Suprapubic skin (tissue), 4 donors: Measurements from ENCODE around the gene TCEA2. TPM values are rescaled to one million over a fixed set of nuclear protein-coding genes. Genes with fewer than 3 reads are reported as not detected.

Experiments used
- DNase-seq, 2 donors: peaks; one replicate each; pipeline ENCODE4 v3.0.0-alpha.2; 2019; ENCODE audit warnings: low spot score in 2 of 2
- H3K27ac ChIP-seq: fragments of 200-600 bp; sonication (generic); one replicate; pipeline ENCODE4 v1.5.1; 2019
- H3K27me3 ChIP-seq: fragments of 200-600 bp; sonication (generic); one replicate; pipeline ENCODE4 v1.5.1; 2019
- H3K36me3 ChIP-seq: fragments of 200-600 bp; sonication (generic); one replicate; pipeline ENCODE4 v1.5.1; 2019
- H3K4me1 ChIP-seq: fragments of 200-600 bp; sonication (generic); one replicate; pipeline ENCODE4 v1.5.1; 2019
- H3K4me3 ChIP-seq: fragments of 200-600 bp; sonication (generic); one replicate; pipeline ENCODE4 v1.5.1; 2019; ENCODE audit warnings: mild to moderate bottlenecking
- H3K9me3 ChIP-seq: fragments of 200-600 bp; sonication (generic); one replicate; pipeline ENCODE4 v1.5.1; 2019
- EP300 ChIP-seq: sonication (generic); formaldehyde crosslinking; IDR thresholded peaks from one replicate; pipeline ENCODE4 v1.6.1; 2017; ENCODE audit warnings: antibody characterized with exemption
- POLR2A ChIP-seq, 2 donors: fragments of 450-650 bp; IDR thresholded peaks; one replicate each; pipeline ENCODE4 v1.6.1; 2017; ENCODE audit warnings: antibody characterized with exemption in 2 of 2, mild to moderate bottlenecking in 2 of 2, moderate library complexity in 2 of 2
- POLR2AphosphoS5 ChIP-seq, 3 donors: sonication (generic); formaldehyde crosslinking; IDR thresholded peaks; one replicate each; pipeline ENCODE4 v1.6.1; 2017; ENCODE audit warnings: antibody characterized with exemption in 3 of 3
- WGBS: methylation state at CpG from one replicate; pipeline ENCODE4 v1.1.5; 2018; 5-methylcytosine and 5-hydroxymethylcytosine counted together
- total RNA-seq, 4 donors: library from RNA; depleted of rRNA; stranded (reverse); fragments of >200 nt; gene quantifications; one replicate each; pipeline ENCODE4 v1.1.0, GENCODE V29; 2016
- TF ChIP-seq, protein P1 (sequence below), 2 donors: fragments of 200-600 bp in 1 of 2; fragments of 450-650 bp in 1 of 2; sonication (generic) in 1 of 2; IDR thresholded peaks; one replicate each; pipeline ENCODE4 v1.5.1; 2016 to 2019; ENCODE audit warnings: antibody characterized with exemption in 2 of 2, mild to moderate bottlenecking in 1 of 2, moderate library complexity in 1 of 2

The TCEA2 gene
- total RNA-seq, 4 donors from 2014 or later = 8.6 to 27.9 (median 13.2) TPM

DNA sequence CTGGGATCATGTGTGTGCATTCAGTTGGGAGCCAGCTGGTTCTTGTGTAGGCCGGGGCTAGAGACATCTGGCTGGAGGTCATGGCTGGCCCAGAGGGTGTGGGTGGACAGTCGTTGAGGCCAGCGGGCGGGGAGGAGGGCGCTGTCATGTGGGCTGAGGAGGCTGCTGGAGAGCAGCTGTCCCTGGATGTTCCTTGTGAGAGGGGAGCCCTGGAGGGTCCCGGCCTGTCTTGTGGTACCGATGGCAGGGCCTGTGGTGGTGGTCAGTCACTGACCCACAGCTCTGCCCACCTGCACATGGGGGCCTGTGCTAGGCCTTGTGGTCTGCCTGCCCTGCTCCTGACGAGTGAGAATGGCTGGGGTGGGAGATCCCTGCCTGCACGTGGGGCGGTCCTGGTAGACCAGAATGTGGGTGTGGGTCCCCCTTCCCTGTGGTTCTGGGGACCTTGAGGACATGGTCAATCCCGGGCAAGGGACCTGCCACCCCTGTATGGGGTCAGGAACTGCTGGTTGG is 29.0 kb upstream of the TCEA2 start:
- 81% methylated on average over 3 of the region's 11 CpGs for WGBS
- H3K27me3 ChIP-seq = peaks cover 11% of the 10 kb centered on the region
- no peaks in the 10 kb centered on the region for H3K9me3 ChIP-seq
- no peak overlapping the region for H3K4me3 ChIP-seq
- TF ChIP-seq EP300 = no peak
- no peak for TF ChIP-seq POLR2AphosphoS5 (IDR thresholded peaks at IDR 0.05)
- no peak for TF ChIP-seq POLR2A (IDR thresholded peaks at IDR 0.05)
- TF ChIP-seq, protein P1, sequence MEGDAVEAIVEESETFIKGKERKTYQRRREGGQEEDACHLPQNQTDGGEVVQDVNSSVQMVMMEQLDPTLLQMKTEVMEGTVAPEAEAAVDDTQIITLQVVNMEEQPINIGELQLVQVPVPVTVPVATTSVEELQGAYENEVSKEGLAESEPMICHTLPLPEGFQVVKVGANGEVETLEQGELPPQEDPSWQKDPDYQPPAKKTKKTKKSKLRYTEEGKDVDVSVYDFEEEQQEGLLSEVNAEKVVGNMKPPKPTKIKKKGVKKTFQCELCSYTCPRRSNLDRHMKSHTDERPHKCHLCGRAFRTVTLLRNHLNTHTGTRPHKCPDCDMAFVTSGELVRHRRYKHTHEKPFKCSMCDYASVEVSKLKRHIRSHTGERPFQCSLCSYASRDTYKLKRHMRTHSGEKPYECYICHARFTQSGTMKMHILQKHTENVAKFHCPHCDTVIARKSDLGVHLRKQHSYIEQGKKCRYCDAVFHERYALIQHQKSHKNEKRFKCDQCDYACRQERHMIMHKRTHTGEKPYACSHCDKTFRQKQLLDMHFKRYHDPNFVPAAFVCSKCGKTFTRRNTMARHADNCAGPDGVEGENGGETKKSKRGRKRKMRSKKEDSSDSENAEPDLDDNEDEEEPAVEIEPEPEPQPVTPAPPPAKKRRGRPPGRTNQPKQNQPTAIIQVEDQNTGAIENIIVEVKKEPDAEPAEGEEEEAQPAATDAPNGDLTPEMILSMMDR (IDR thresholded peaks at IDR 0.05) = no peak
- peaks cover 56% of the 10 kb centered on the region for H3K36me3 ChIP-seq
- H3K4me1 ChIP-seq = peaks cover 17% of the 10 kb centered on the region
- no peak overlapping the region for H3K27ac ChIP-seq
- DNase-seq = no peak

DNA sequence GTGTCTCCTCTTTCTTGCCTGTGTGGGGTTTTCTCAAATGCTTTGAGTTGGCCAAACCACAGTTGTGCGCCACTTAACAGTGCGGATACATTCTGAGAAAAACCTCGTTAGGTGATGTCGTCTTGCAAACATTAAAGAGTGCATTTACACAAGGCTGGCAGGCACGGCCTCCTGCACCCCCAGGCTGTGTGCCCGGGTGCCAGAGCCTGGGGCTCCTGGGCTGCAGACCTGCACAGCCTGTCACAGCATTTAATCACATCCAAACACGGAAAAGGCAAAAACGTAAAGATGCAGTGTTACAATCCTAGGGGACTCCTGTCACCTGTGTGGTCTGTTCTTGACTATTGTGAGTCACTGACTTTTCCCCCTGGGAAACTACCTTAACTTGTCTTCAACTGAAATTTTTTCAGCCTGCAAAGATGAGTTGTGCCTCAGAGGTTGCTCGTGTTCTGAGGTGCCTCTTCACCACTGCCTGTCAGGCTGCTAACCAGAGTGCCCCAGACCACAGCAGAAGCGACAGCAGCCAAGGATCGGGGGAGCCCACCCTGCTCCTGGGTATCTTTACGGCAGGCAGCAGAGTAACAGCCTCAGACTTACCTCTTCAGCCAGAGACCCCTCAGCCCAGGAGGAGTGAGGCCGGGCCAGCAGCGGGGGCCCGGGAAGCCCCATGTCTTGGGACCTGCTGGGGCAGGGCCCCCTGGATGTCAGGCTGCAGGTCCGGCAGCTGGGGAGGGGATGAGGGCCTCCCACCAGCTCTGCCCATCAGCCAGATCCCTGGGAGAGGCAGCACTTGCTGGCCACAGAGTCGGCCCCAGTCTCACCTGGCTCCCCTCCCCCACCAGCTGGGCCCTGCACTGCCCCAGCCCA is 27.7 kb upstream of the TCEA2 start:
- WGBS = 67% methylated on average over 13 of the region's 17 CpGs
- H3K4me1 ChIP-seq = peaks cover 25% of the 10 kb centered on the region
- DNase-seq = no peak
- no peak overlapping the region for H3K4me3 ChIP-seq
- H3K9me3 ChIP-seq = no peaks in the 10 kb centered on the region
- H3K27me3 ChIP-seq = peaks cover 21% of the 10 kb centered on the region
- TF ChIP-seq, protein P1 (IDR thresholded peaks at IDR 0.05) = no peak
- TF ChIP-seq POLR2AphosphoS5 (IDR thresholded peaks at IDR 0.05) (no peak), POLR2A (IDR thresholded peaks at IDR 0.05) (no peak), EP300 (no peak)
- H3K36me3 ChIP-seq = peaks cover 43% of the 10 kb centered on the region
- H3K27ac ChIP-seq = no peak overlapping the region

DNA sequence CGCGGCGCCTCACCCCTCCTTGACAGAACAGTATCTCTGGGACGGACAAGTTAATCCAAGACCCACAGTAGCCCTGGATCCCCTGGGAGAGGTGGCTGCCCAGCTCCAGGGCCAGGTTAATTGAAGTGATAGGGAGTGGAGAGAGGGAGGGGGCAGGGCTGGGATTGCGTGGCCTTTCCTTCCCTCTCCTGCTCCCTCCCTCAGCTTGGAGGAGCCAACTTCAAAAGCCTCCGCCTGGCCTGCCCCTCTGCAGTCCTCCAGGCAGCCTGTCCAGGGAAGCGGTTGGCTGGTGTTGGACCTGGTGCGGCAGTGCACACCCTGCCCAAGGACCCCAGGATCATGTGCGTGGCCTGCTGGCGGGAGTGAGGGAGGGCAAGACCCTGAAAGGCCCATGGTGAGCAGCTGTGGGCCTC is 27.1 kb upstream of the TCEA2 start, which contains the start of gene C20orf204:
TSS of gene C20orf204 (plus strand) at position 250 of the 413 bp plus-strand sequence. CDS start at position 392, 142 bp downstream.
- Histone ChIP-seq H3K9me3 (no peaks in the 10 kb centered on the region), H3K36me3 (peaks cover 37% of the 10 kb centered on the region), H3K27me3 (peaks cover 27% of the 10 kb centered on the region), H3K4me3 (no peak within 1 kb of the TSS), H3K27ac (no peak within 1 kb of the TSS), H3K4me1 (peaks cover 31% of the 10 kb centered on the region)
- TF ChIP-seq EP300 (no peak), POLR2AphosphoS5 (IDR thresholded peaks at IDR 0.05) (no peak), POLR2A (IDR thresholded peaks at IDR 0.05) (no peak)
- TF ChIP-seq, protein P1 (IDR thresholded peaks at IDR 0.05) = no peak
- no peak for DNase-seq
- WGBS = 78% methylated on average over 7 of the region's 10 CpGs

DNA sequence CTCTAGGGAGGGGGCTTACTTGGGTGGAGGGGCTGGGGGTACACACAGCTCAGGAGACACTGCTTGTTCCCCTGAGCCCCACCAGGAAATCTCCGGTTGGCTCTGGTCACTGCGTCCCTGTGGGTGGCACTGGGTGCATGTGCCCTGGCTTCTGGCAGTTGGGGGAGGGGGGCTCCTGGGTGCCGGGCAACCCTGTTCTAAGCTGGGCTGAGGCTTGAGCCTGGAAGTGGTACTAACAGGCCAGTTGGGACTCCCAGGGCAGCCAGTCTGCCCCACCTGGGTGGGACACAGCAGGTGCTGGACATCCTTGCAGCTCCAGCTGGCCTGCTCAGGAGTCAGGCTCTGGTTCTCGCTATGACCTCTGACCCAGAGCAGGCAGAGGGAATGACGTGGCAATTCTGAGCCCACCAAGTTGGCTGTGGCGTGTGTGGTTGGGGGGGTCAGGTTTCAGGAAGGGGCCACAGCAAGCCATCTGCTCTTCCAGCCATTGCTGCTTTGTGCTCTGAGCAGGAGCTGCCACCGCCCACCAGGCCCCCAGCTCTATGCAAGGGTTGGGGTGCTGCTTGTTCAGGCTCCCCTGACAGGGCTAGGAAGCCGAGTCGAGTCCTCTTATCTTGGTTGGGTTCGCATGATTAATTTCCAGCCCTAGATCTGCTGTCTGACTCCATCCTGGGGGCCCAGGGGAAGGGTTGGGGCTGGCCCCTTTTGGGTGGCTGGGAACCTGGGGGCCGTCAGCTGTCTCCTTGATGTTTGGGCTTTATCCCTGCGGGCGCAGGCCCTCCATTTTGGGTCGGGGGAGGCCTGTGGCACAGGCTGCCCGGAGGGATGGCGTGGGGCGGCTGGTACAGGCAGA is 26.4 kb upstream of the TCEA2 start:
- Histone ChIP-seq H3K9me3 (no peaks in the 10 kb centered on the region), H3K27ac (no peak overlapping the region), H3K36me3 (peaks cover 30% of the 10 kb centered on the region), H3K4me3 (no peak overlapping the region), H3K27me3 (peaks cover 29% of the 10 kb centered on the region), H3K4me1 (peaks cover 38% of the 10 kb centered on the region)
- TF ChIP-seq POLR2A (IDR thresholded peaks at IDR 0.05) (no peak), POLR2AphosphoS5 (IDR thresholded peaks at IDR 0.05) (no peak), EP300 (no peak)
- TF ChIP-seq, protein P1 (IDR thresholded peaks at IDR 0.05) = no peak
- no peak for DNase-seq
- 64% methylated on average over 9 of the region's 17 CpGs for WGBS
